ENCODE data around the gene CADM1.

- TF ChIP-seq CTCF (IDR thresholded peaks at IDR 0.05; ENCODE audit: low read depth, low read length, poor library complexity, severe bottlenecking) (no peak), EZH2phosphoT487 (IDR thresholded peaks at IDR 0.05; ENCODE audit: borderline replicate concordance, low read length) (no peak)
Measured at GRCh38 chr11:115497303-115497702, 6.9 kb downstream of the CADM1 start.
